SH-SY5Y (cell line): Measurements from ENCODE around the gene KLHL3.

ENCODE experiments used
- GATA2 ChIP-seq: IDR thresholded peaks from 2 replicates; pipeline ENCODE4 v1.6.1; 2011; ENCODE audit warnings: mild to moderate bottlenecking, low read depth, low read length
- GATA3 ChIP-seq: IDR thresholded peaks from 2 replicates; pipeline ENCODE4 v1.6.1; 2011; ENCODE audit warnings: low read depth, mild to moderate bottlenecking, low read length, moderate library complexity

GRCh38 chr5:137710086-137710485 lies 25.8 kb downstream of the KLHL3 start:
- TF ChIP-seq GATA2 (no peak), GATA3 (no peak)
